NCI-H748 (cell line): ENCODE measurements around the gene TBC1D10B.
A peak's percentile ranks its signal among the peaks of the same experiment; 100 is the strongest.
"Not testable (repeated sequence)": the region's sequence is repeated elsewhere in the genome, so short reads cannot be mapped to it uniquely, and the experiment has no call there.

Source experiments
- DNase-seq: peaks from one replicate; lab custom pipeline; 2025; ENCODE audit not compliant: unreplicated experiment; lab: John Stamatoyannopoulos, UW

The TBC1D10B gene

GRCh38 chr16:30356401-30357084, 13.8 kb downstream of the TBC1D10B start:
- no peak for DNase-seq

DNA sequence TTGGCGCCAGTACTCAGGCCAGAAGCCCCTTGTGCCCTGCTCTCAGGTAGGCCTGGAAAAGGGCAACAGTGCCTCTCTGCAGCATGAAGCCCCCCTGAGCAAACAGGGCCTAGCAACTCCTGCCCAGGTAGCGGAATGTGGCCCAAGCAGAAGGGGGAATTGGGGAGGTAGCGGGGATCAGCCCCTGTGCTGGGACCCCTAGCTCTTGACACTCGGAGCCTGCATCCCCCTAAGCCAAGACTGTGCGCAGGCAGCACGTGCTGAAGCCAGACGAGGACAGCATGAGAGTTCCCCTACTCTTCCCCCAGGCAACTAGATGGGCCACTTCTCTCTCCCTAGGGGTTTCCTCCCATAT, 14.4 kb downstream of the TBC1D10B start:
- no peak for DNase-seq

- DNase-seq: peak; percentile 98
Measured at GRCh38 chr16:30355144-30355953, 14.9 kb downstream of the TBC1D10B start, which contains the start of gene CD2BP2. Gene CD2BP2 (minus strand): TSS chr16:30355308. CDS start chr16:30354681, 627 bp downstream.

GRCh38 chr16:30354423-30355143, 15.7 kb downstream of the TBC1D10B start:
- DNase-seq: peak; percentile 55

DNA sequence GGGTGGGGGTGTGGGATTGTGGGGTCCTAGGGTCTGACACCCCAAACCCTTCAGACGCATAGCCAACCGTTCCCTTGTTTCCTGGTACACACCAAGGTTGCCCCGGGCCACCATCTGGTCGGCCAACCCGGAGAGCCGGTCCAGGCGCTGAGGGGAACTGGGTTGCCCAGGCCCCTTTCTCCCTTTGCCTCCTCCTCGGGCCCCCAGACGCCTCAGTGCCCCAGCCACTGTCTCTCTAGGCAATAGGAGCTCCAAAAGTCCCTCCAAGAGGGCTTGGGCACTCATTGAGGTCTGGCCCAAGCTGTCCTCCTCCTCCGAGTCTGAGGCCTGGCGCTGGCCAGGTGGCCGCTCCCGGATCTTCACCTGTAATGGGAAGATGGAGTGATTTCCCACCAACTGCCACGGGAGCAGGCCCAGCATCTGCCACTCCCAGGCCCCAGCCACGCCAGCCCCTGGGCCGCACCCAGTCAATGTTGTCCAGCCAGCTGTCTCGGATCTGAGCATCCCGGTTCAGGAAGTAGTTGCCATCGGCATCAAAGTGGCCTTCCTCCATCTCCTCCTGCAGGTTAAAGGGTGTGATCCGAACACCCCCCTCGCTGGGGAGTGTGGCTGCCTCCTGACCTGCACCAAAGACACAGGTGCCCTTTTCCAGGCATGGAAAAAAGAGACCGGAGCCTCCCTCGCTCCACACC, 16.7 kb downstream of the TBC1D10B start:
- DNase-seq: no peak

GRCh38 chr16:30352488-30353401, 17.5 kb downstream of the TBC1D10B start:
- no peak for DNase-seq

DNA sequence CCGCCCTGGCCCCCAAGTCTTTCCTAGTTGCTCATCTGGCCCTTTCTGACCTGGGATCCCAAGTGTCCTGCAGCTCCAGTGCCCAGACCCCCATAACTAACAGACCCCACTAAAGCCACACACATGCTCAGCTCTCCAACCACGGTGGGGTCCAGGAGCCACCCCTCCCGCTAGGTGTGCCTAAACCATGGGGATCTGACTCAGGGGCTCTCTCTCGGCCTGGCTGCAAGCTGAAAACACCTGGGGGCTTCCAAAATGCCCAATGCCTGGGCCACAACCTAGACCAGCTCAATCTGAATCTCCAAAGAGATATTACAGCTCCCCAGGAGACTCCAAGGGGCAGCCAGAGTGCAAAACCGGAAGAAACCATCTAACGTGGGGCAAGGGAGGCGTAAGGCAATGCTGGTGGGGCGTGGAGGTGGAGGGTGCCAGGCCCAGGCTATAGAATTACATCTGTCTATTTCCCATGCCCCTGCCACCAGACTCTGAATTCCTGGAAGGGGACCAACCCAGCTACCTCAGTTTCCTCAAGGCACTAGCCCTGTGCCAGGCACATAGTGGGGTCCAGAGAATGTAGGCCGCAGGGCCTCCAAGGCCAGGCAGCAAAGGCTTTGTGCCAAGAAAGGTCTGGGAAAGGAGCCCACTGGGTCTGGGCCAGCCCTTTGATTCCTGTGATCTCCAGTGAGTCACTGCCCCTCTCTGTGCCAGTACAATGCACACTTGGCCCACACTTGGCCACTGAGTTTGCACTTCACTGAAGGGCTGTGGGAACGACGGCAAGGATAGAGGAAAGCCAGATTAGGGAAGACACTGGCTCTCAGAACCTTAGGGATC, 18.5 kb downstream of the TBC1D10B start:
- DNase-seq: no peak

- DNase-seq: no peak
Measured at GRCh38 chr16:30351001-30351441, 19.3 kb downstream of the TBC1D10B start.

- no peak for DNase-seq
Measured at GRCh38 chr16:30350134-30350871, 20.0 kb downstream of the TBC1D10B start.

- DNase-seq: no peak
Measured at GRCh38 chr16:30349675-30350074, 20.6 kb downstream of the TBC1D10B start.

- no peak for DNase-seq
Measured at GRCh38 chr16:30348929-30349328, 21.4 kb downstream of the TBC1D10B start.

DNA sequence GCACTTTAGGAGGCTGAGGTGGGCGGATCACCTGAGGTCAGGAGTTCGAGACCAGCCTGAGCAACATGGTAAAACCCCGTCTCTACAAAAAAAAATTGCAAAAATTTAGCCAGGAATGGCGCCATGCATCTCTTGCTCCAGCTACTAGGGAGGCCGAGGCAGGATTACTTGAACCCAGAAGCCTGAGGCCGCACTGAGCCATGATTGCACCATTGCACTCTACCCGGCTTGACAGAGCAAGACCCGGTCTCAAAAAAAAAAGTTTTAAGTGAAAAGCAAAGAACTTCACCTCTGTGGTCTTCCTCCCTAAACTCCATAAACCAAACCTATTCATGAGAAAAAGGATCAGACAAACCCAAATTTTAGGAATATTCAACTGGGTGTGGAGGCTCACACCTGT, 22.2 kb downstream of the TBC1D10B start:
- no peak for DNase-seq

GRCh38 chr16:30346286-30346685, 24.0 kb downstream of the TBC1D10B start:
- DNase-seq: no peak

- not testable (repeated sequence) for DNase-seq
Measured at GRCh38 chr16:30343491-30343820, 26.8 kb downstream of the TBC1D10B start.

DNA sequence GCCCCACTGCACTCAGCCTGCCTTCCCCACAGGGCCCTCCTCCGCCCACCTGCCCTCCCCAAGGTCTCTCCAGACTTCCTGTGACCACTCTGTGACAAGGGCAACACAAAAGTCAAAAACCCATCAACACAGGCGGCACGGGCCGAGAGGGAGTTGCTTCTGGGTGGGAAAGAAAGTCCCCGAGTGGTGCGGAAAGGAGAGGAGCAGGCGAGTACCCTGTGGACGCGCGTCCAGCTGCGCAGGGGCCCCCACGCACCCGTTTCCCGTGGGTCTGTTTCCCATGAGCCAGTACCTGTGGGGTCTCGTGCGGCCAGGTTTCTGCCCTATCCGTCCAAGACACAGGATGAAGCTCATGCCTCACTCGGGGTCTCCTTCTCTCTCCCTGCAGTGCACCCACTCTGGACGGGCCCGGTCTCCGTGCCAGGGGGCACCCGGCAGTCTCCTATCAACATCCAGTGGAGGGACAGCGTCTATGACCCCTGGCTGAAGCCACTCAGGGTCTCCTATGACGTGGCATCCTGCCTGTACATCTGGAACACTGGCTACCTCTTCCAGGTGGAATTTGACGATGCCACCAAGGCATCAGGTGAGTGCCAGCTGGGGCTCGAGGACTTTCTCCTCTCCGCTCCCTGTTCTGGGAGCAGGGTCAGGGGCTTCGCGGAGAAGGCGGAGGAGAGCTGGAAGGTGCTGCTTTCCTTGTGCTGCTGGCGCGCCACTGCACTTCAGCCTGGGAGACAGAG, 27.4 kb downstream of the TBC1D10B start:
- DNase-seq: no peak

- DNase-seq: not testable (repeated sequence)
Measured at GRCh38 chr16:30341971-30342370, 28.3 kb downstream of the TBC1D10B start.

DNA sequence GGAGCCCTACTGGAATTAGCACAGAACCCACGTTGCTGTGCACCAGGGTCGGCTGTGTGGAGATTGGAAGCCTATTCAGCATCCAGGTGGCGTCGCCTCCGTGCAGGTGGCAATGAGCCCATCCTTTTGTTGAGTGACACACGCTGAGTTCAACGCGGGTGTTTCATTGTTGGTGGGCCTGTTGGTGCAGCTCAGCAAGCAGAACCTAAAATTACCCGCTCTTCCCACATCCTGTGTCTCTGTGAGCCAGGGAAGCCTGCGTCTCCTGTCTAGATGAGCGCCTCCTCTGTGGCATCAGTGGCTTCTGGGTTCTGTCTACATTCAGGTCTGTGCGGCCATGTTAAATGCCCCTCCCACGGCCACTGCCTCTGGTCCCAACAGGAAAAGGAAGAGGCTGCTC, 29.7 kb downstream of the TBC1D10B start:
- peak; percentile 56 for DNase-seq

- not testable (repeated sequence) for DNase-seq
Measured at GRCh38 chr16:30338715-30339114, 31.6 kb downstream of the TBC1D10B start.
